ENCODE measurements around the gene SLCO4A1.

The SLCO4A1 gene

GRCh38 chr20:62659488-62660239 is 17.4 kb downstream of the SLCO4A1 start:
- H3K4me3 ChIP-seq (ENCODE audit: low read depth in 1 of 2, low read length in 2 of 2) = no peak overlapping the region

GRCh38 chr20:62660240-62660615 is 17.9 kb downstream of the SLCO4A1 start:
- Histone ChIP-seq H3K36me3 (ENCODE audit: insufficient read depth, low read length) (no peaks in the 10 kb centered on the region), H3K4me3 (ENCODE audit: low read depth in 1 of 2, low read length in 2 of 2) (no peak overlapping the region), H3K9me3 (ENCODE audit: low read length) (no peaks in the 10 kb centered on the region), H3K4me1 (ENCODE audit: insufficient read depth, low read length) (no peaks in the 10 kb centered on the region), H3K27ac (ENCODE audit: low read depth, low read length) (no peak overlapping the region), H3K9ac (ENCODE audit: low read length) (no peak overlapping the region), H3K27me3 (ENCODE audit: control insufficient read depth in 1 of 2, insufficient read depth in 2 of 2, low read length in 2 of 2) (peaks cover 0 to 3% of the 10 kb centered on the region in 2 donors)

More at GRCh38 chr20:62659488-62660239, 17.4 kb downstream of the SLCO4A1 start:
- no peak overlapping the region for H3K9ac ChIP-seq (ENCODE audit: low read length)
- H3K27ac ChIP-seq (ENCODE audit: low read depth, low read length) = no peak overlapping the region
- no peaks in the 10 kb centered on the region for H3K4me1 ChIP-seq (ENCODE audit: insufficient read depth, low read length)
- peaks cover 0 to 3% of the 10 kb centered on the region in 2 donors for H3K27me3 ChIP-seq (ENCODE audit: control insufficient read depth in 1 of 2, insufficient read depth in 2 of 2, low read length in 2 of 2)
- H3K9me3 ChIP-seq (ENCODE audit: low read length) = no peaks in the 10 kb centered on the region
- no peaks in the 10 kb centered on the region for H3K36me3 ChIP-seq (ENCODE audit: insufficient read depth, low read length)

- Histone ChIP-seq H3K27ac (ENCODE audit: low read depth, low read length) (no peak overlapping the region), H3K36me3 (ENCODE audit: insufficient read depth, low read length) (no peaks in the 10 kb centered on the region), H3K9ac (ENCODE audit: low read length) (no peak overlapping the region), H3K4me1 (ENCODE audit: insufficient read depth, low read length) (no peaks in the 10 kb centered on the region), H3K4me3 (ENCODE audit: low read depth in 1 of 2, low read length in 2 of 2) (no peak overlapping the region), H3K27me3 (ENCODE audit: control insufficient read depth in 1 of 2, insufficient read depth in 2 of 2, low read length in 2 of 2) (peaks cover 0 to 3% of the 10 kb centered on the region in 2 donors), H3K9me3 (ENCODE audit: low read length) (no peaks in the 10 kb centered on the region)
Observed at GRCh38 chr20:62660768-62661167, 18.5 kb downstream of the SLCO4A1 start.

- Histone ChIP-seq H3K9ac (ENCODE audit: low read length) (no peak overlapping the region), H3K36me3 (ENCODE audit: insufficient read depth, low read length) (no peaks in the 10 kb centered on the region), H3K4me3 (ENCODE audit: low read depth in 1 of 2, low read length in 2 of 2) (no peak overlapping the region)
Observed at GRCh38 chr20:62661647-62662046, 19.3 kb downstream of the SLCO4A1 start.

GRCh38 chr20:62662422-62662821 is 20.1 kb downstream of the SLCO4A1 start:
- Histone ChIP-seq H3K36me3 (ENCODE audit: insufficient read depth, low read length) (no peaks in the 10 kb centered on the region), H3K27ac (ENCODE audit: low read depth, low read length) (no peak overlapping the region), H3K27me3 (ENCODE audit: control insufficient read depth in 1 of 2, insufficient read depth in 2 of 2, low read length in 2 of 2) (peaks cover 0 to 8% of the 10 kb centered on the region in 2 donors), H3K9ac (ENCODE audit: low read length) (no peak overlapping the region), H3K9me3 (ENCODE audit: low read length) (no peaks in the 10 kb centered on the region), H3K4me1 (ENCODE audit: insufficient read depth, low read length) (no peaks in the 10 kb centered on the region), H3K4me3 (ENCODE audit: low read depth in 1 of 2, low read length in 2 of 2) (no peak overlapping the region)

More at GRCh38 chr20:62661647-62662046, 19.3 kb downstream of the SLCO4A1 start:
- Histone ChIP-seq H3K27me3 (ENCODE audit: control insufficient read depth in 1 of 2, insufficient read depth in 2 of 2, low read length in 2 of 2) (peaks cover 0 to 8% of the 10 kb centered on the region in 2 donors), H3K9me3 (ENCODE audit: low read length) (no peaks in the 10 kb centered on the region), H3K27ac (ENCODE audit: low read depth, low read length) (no peak overlapping the region), H3K4me1 (ENCODE audit: insufficient read depth, low read length) (no peaks in the 10 kb centered on the region)

GRCh38 chr20:62663145-62664018 is 21.1 kb downstream of the SLCO4A1 start:
- H3K27me3 ChIP-seq (ENCODE audit: control insufficient read depth in 1 of 2, insufficient read depth in 2 of 2, low read length in 2 of 2) = peaks cover 0 to 8% of the 10 kb centered on the region in 2 donors
- H3K4me1 ChIP-seq (ENCODE audit: insufficient read depth, low read length) = peaks cover 1% of the 10 kb centered on the region
- no peak overlapping the region for H3K27ac ChIP-seq (ENCODE audit: low read depth, low read length)
- H3K4me3 ChIP-seq (ENCODE audit: low read depth in 1 of 2, low read length in 2 of 2) = no peak overlapping the region
- no peaks in the 10 kb centered on the region for H3K36me3 ChIP-seq (ENCODE audit: insufficient read depth, low read length)
- H3K9ac ChIP-seq (ENCODE audit: low read length) = no peak overlapping the region
- no peaks in the 10 kb centered on the region for H3K9me3 ChIP-seq (ENCODE audit: low read length)

- Histone ChIP-seq H3K36me3 (ENCODE audit: insufficient read depth, low read length) (no peaks in the 10 kb centered on the region), H3K9ac (ENCODE audit: low read length) (no peak overlapping the region), H3K9me3 (ENCODE audit: low read length) (no peaks in the 10 kb centered on the region), H3K27ac (ENCODE audit: low read depth, low read length) (no peak overlapping the region), H3K4me3 (ENCODE audit: low read depth in 1 of 2, low read length in 2 of 2) (no peak overlapping the region), H3K4me1 (ENCODE audit: insufficient read depth, low read length) (peaks cover 6% of the 10 kb centered on the region), H3K27me3 (ENCODE audit: control insufficient read depth in 1 of 2, insufficient read depth in 2 of 2, low read length in 2 of 2) (peaks cover 0 to 8% of the 10 kb centered on the region in 2 donors)
Observed at GRCh38 chr20:62664019-62664971, 22.0 kb downstream of the SLCO4A1 start.

GRCh38 chr20:62665153-62665754 is 23.0 kb downstream of the SLCO4A1 start:
- Histone ChIP-seq H3K9ac (ENCODE audit: low read length) (no peak overlapping the region), H3K9me3 (ENCODE audit: low read length) (no peaks in the 10 kb centered on the region), H3K36me3 (ENCODE audit: insufficient read depth, low read length) (no peaks in the 10 kb centered on the region), H3K27me3 (ENCODE audit: control insufficient read depth in 1 of 2, insufficient read depth in 2 of 2, low read length in 2 of 2) (peaks cover 0 to 8% of the 10 kb centered on the region in 2 donors), H3K4me3 (ENCODE audit: low read depth in 1 of 2, low read length in 2 of 2) (no peak overlapping the region), H3K27ac (ENCODE audit: low read depth, low read length) (no peak overlapping the region), H3K4me1 (ENCODE audit: insufficient read depth, low read length) (peaks cover 6% of the 10 kb centered on the region)

- Histone ChIP-seq H3K4me1 (ENCODE audit: insufficient read depth, low read length) (peaks cover 6% of the 10 kb centered on the region), H3K27me3 (ENCODE audit: control insufficient read depth in 1 of 2, insufficient read depth in 2 of 2, low read length in 2 of 2) (peaks cover 0 to 6% of the 10 kb centered on the region in 2 donors), H3K9ac (ENCODE audit: low read length) (no peak overlapping the region), H3K36me3 (ENCODE audit: insufficient read depth, low read length) (no peaks in the 10 kb centered on the region), H3K27ac (ENCODE audit: low read depth, low read length) (no peak overlapping the region), H3K4me3 (ENCODE audit: low read depth in 1 of 2, low read length in 2 of 2) (no peak overlapping the region), H3K9me3 (ENCODE audit: low read length) (no peaks in the 10 kb centered on the region)
Observed at GRCh38 chr20:62665826-62666735, 23.8 kb downstream of the SLCO4A1 start.

Data from muscle layer of colon (tissue), 2 donors.